HG03097 (cell line): Measurements from ENCODE around the gene NUDT5.
A peak's percentile ranks its signal among the peaks of the same experiment; 100 is the strongest.

ENCODE experiments used
- ATAC-seq: cut with Tn5 transposase; IDR thresholded peaks from one replicate; pipeline ENCODE4 v1.9.1; 2021; ENCODE audit not compliant: unreplicated experiment, low FRiP score

NUDT5 gene

GRCh38 chr10:12165999-12166775, 29.5 kb downstream of the NUDT5 start:
- no peak for ATAC-seq

GRCh38 chr10:12165036-12165435, 30.7 kb downstream of the NUDT5 start:
- no peak for ATAC-seq

- ATAC-seq: no peak
Observed at GRCh38 chr10:12164085-12164484, 31.6 kb downstream of the NUDT5 start.

- ATAC-seq: no peak
Observed at GRCh38 chr10:12162927-12163326, 32.8 kb downstream of the NUDT5 start.

- ATAC-seq: no peak
Observed at GRCh38 chr10:12160664-12161063, 35.0 kb downstream of the NUDT5 start.

- no peak for ATAC-seq
Observed at GRCh38 chr10:12158111-12158510, 37.6 kb downstream of the NUDT5 start.

GRCh38 chr10:12156367-12157123, 39.1 kb downstream of the NUDT5 start:
- no peak for ATAC-seq

- ATAC-seq: no peak
Observed at GRCh38 chr10:12154516-12154915, 41.2 kb downstream of the NUDT5 start.

- ATAC-seq: no peak
Observed at GRCh38 chr10:12150163-12150562, 45.5 kb downstream of the NUDT5 start.

- ATAC-seq: no peak
Observed at GRCh38 chr10:12144538-12144937, 51.2 kb downstream of the NUDT5 start.

- ATAC-seq: no peak
Observed at GRCh38 chr10:12140038-12140437, 55.7 kb downstream of the NUDT5 start.

- no peak for ATAC-seq
Observed at GRCh38 chr10:12135631-12136030, 60.1 kb downstream of the NUDT5 start.

- ATAC-seq: peak; percentile 40
Observed at GRCh38 chr10:12130237-12130872, 65.3 kb downstream of the NUDT5 start.

GRCh38 chr10:12129222-12130111, 66.2 kb downstream of the NUDT5 start, which contains the start of gene SEC61A2:
Gene SEC61A2 (plus strand): TSS chr10:12129677. CDS start chr10:12129788, 111 bp downstream.
- peak; percentile 90 for ATAC-seq

GRCh38 chr10:12121673-12122072, 74.0 kb downstream of the NUDT5 start:
- ATAC-seq: no peak
